ENCODE results near the gene NAPSA.
A peak's percentile ranks its signal among the peaks of the same experiment; 100 is the strongest.
"Not testable (repeated sequence)": the region's sequence is repeated elsewhere in the genome, so short reads cannot be mapped to it uniquely, and the experiment has no call there.

The NAPSA gene

GRCh38 chr19:50331994-50332243 lies 33.5 kb downstream of the NAPSA start:
- no peak for DNase-seq (ENCODE audit: low read depth in 4 of 4, low spot score in 1 of 4)

GRCh38 chr19:50331221-50331993 lies 34.0 kb downstream of the NAPSA start:
- no peak for DNase-seq (ENCODE audit: low read depth in 4 of 4, low spot score in 1 of 4)

- DNase-seq (ENCODE audit: low read depth in 4 of 4, low spot score in 1 of 4) = peak; percentile 30 to 86 (median 52)
Observed at GRCh38 chr19:50330365-50331078, 34.9 kb downstream of the NAPSA start.

GRCh38 chr19:50329926-50330294 lies 35.5 kb downstream of the NAPSA start:
- not testable (repeated sequence) for DNase-seq (ENCODE audit: low read depth in 4 of 4, low spot score in 1 of 4)

- DNase-seq (ENCODE audit: low read depth in 4 of 4, low spot score in 1 of 4) = peak; percentile 80 to 98 (median 88)
Observed at GRCh38 chr19:50329146-50329925, 36.1 kb downstream of the NAPSA start, which contains the start of gene KCNC3. KCNC3 (minus strand) TSS chr19:50329377; CDS start chr19:50329082, 295 bp downstream.

- DNase-seq (ENCODE audit: low read depth in 4 of 4, low spot score in 1 of 4) = no peak
Observed at GRCh38 chr19:50328873-50329145, 36.6 kb downstream of the NAPSA start.

GRCh38 chr19:50328224-50328872 lies 37.1 kb downstream of the NAPSA start:
- no peak for DNase-seq (ENCODE audit: low read depth in 4 of 4, low spot score in 1 of 4)

GRCh38 chr19:50327461-50328223 lies 37.8 kb downstream of the NAPSA start:
- DNase-seq (ENCODE audit: low read depth in 4 of 4, low spot score in 1 of 4) = no peak

- DNase-seq (ENCODE audit: low read depth in 4 of 4, low spot score in 1 of 4) = no peak
Observed at GRCh38 chr19:50327013-50327412, 38.4 kb downstream of the NAPSA start.

- no peak for DNase-seq (ENCODE audit: low read depth in 4 of 4, low spot score in 1 of 4)
Observed at GRCh38 chr19:50326101-50326664, 39.3 kb downstream of the NAPSA start.

- DNase-seq (ENCODE audit: low read depth in 4 of 4, low spot score in 1 of 4) = peak; percentile 35 to 74 (median 60)
Observed at GRCh38 chr19:50325310-50326100, 39.9 kb downstream of the NAPSA start.

GRCh38 chr19:50324331-50324730 lies 41.1 kb downstream of the NAPSA start:
- DNase-seq (ENCODE audit: low read depth in 4 of 4, low spot score in 1 of 4) = no peak

GRCh38 chr19:50323782-50324133 lies 41.7 kb downstream of the NAPSA start:
- no peak for DNase-seq (ENCODE audit: low read depth in 4 of 4, low spot score in 1 of 4)

GRCh38 chr19:50322931-50323781 lies 42.3 kb downstream of the NAPSA start:
- DNase-seq (ENCODE audit: low read depth in 4 of 4, low spot score in 1 of 4) = no peak

- DNase-seq (ENCODE audit: low read depth in 4 of 4, low spot score in 1 of 4) = no peak
Observed at GRCh38 chr19:50322234-50322633, 43.2 kb downstream of the NAPSA start.

- no peak for DNase-seq (ENCODE audit: low read depth in 4 of 4, low spot score in 1 of 4)
Observed at GRCh38 chr19:50321831-50322230, 43.6 kb downstream of the NAPSA start.

- DNase-seq (ENCODE audit: low read depth in 4 of 4, low spot score in 1 of 4) = no peak
Observed at GRCh38 chr19:50320596-50320995, 44.8 kb downstream of the NAPSA start.

GRCh38 chr19:50320051-50320450 lies 45.4 kb downstream of the NAPSA start:
- no peak for DNase-seq (ENCODE audit: low read depth in 4 of 4, low spot score in 1 of 4)

- no peak for DNase-seq (ENCODE audit: low read depth in 4 of 4, low spot score in 1 of 4)
Observed at GRCh38 chr19:50319156-50319555, 46.3 kb downstream of the NAPSA start.
